ENCODE data around the gene MEGF9.

The MEGF9 gene

DNA sequence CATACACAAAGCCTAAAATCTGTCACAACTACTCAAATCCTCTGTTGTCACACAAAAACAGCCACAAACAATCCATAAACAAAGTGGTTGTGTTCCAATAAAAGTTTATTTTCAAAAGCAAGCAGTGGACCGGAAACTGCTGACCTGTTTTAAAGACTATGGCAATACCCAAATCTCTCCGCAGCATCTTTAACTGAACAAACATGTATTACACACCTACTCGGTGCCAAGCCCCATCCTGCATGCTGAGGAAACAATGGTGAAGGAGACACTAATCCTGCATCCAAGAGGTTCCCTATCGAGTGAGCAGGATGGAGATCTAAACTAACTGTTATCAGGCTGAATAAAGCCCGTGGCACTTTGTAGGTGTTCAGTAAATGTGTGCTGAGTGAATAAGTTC lies 145.5 kb downstream of the MEGF9 start:
- no peak for DNase-seq (ENCODE audit: low spot score)
- ChIA-PET CTCF (no interaction called here), POLR2A (ENCODE audit: low non-redundant PET) (no interaction called here)
- TF ChIP-seq, protein P1, sequence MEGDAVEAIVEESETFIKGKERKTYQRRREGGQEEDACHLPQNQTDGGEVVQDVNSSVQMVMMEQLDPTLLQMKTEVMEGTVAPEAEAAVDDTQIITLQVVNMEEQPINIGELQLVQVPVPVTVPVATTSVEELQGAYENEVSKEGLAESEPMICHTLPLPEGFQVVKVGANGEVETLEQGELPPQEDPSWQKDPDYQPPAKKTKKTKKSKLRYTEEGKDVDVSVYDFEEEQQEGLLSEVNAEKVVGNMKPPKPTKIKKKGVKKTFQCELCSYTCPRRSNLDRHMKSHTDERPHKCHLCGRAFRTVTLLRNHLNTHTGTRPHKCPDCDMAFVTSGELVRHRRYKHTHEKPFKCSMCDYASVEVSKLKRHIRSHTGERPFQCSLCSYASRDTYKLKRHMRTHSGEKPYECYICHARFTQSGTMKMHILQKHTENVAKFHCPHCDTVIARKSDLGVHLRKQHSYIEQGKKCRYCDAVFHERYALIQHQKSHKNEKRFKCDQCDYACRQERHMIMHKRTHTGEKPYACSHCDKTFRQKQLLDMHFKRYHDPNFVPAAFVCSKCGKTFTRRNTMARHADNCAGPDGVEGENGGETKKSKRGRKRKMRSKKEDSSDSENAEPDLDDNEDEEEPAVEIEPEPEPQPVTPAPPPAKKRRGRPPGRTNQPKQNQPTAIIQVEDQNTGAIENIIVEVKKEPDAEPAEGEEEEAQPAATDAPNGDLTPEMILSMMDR (conservative IDR thresholded peaks at IDR 0.05; ENCODE audit: low read depth): no peak
- H3K27ac ChIP-seq: no peak overlapping the region

DNA sequence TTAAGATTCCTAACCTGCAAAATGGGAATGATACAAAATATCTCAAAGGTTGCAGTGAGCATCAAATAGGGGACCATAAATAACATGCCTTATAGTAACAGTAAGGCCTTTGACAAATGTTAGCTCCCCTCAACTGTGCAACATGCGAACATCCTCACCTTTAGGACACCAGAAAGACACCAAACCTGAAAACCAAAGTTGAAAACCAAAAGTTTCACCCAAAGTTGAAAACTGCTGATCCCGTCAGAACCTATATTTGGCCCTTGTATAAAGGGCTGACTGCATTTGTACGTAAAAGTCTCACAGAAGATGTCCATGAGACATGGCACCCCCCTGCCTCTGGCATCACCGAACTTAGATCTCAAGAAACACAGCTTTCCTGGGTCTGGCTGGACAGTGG lies 146.4 kb downstream of the MEGF9 start:
- CTCF ChIA-PET: no interaction called here
- no peak for DNase-seq (ENCODE audit: low spot score)
- TF ChIP-seq, protein P1 (conservative IDR thresholded peaks at IDR 0.05; ENCODE audit: low read depth): no peak
- POLR2A ChIA-PET (ENCODE audit: low non-redundant PET): no interaction called here
- H3K27ac ChIP-seq: no peak overlapping the region

DNA sequence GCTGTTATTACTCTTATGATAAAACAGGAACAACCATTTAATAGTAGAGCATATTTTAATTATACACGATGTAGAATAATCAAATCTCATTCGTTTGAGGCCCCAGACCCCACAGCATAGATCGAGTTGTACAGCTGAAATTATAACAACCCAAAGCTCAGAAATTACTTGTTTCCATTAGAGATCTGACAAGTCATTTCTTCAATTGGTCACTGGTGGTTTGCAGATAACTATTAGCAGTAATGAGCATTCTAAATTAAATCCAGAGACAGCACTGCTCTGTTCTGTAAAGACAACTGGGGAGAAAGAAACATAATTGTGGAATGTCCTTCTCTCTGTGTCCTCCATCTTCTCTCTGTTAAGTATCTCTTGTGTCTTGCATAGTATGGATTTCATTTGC lies 147.2 kb downstream of the MEGF9 start:
- TF ChIP-seq, protein P1 (conservative IDR thresholded peaks at IDR 0.05; ENCODE audit: low read depth): no peak
- no peak for DNase-seq (ENCODE audit: low spot score)
- ChIA-PET CTCF (interaction anchor here (0.6 kb wide), 1 partner anchor 13 kb away, joined by 3 read pairs; no protein-coding TSS in a partner anchor), POLR2A (ENCODE audit: low non-redundant PET) (no interaction called here)
- H3K27ac ChIP-seq: no peak overlapping the region

DNA sequence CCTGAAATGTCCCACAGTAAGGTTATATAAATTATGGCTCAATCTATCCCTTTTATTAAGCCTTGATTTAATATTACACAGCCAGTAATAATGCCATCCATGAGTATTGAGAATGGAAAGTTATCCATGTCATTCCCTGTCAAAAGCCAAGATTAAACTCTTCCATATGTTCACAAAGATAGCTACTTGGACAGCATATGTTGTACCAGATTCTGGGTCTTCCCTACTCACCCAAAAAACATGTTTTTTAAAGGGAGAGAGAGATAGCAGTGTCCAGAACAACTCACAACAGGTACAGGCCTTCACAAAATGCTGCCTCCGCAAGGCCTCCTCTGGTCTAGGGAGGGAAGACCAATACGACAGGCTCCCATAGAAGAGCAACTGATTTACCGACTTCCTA lies 149.7 kb downstream of the MEGF9 start:
- ChIA-PET CTCF (no interaction called here), POLR2A (ENCODE audit: low non-redundant PET) (no interaction called here)
- TF ChIP-seq, protein P1 (conservative IDR thresholded peaks at IDR 0.05; ENCODE audit: low read depth): no peak
- no peak overlapping the region for H3K27ac ChIP-seq
- no peak for DNase-seq (ENCODE audit: low spot score)

DNA sequence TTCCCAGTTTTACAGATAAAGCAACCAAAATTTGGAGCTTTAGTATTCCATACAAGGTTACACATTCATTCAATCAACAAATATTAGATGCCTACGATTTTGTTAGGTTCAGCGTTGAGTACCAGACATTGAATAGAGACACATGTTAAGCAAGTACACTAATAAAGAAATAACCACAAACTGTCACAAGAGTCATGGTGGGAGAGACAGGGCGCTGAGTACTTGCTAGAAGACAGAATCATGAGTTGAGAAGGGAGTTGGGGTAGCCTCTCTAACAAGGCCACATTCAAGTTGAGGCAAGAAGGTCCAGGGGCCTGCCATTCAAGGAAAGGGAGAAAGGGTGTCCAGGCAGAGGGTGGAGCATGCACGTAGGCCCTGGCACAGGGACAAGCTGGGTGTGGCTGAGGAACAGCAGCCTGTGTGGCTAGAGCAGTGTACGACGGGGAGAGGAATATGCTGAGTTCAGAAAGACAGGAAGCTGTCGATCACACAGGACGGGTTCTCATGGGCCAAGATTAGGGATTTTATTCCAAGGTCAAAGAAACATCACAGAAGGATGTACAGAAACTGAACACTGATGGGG lies 151.3 kb downstream of the MEGF9 start:
- ChIA-PET POLR2A (ENCODE audit: low non-redundant PET) (no interaction called here), CTCF (no interaction called here)
- DNase-seq (ENCODE audit: low spot score): no peak
- no peak overlapping the region for H3K27ac ChIP-seq
- TF ChIP-seq, protein P1 (conservative IDR thresholded peaks at IDR 0.05; ENCODE audit: low read depth): no peak

DNA sequence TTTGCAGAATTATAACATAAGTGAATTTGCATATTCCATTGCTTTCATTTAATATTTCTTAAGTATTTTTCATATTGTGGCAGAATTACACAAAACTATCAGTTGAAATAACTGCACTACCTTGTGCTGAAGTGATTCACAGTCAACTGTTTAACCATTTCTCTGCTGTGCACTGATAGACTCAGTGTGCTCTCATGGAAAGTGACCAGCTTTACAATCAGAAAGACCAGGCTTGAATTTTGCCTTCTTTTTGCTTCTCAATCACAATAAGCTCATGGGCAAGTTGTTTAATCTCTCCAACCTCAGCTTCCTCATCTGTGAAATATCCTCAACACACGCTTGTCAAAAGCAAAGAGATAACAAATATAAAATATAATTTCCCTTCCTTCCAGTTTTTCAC lies 152.6 kb downstream of the MEGF9 start:
- TF ChIP-seq, protein P1 (conservative IDR thresholded peaks at IDR 0.05; ENCODE audit: low read depth): no peak
- no peak for DNase-seq (ENCODE audit: low spot score)
- CTCF ChIA-PET: interaction anchor here (0.6 kb wide), 1 partner anchor 9 kb away, joined by 5 read pairs; no protein-coding TSS in a partner anchor

More for the DNA sequence above, 152.6 kb downstream of the MEGF9 start:
- no peak overlapping the region for H3K27ac ChIP-seq
- POLR2A ChIA-PET (ENCODE audit: low non-redundant PET): no interaction called here
